Measurements from ENCODE around the gene SPATA13. TPM values are rescaled to one million over a fixed set of nuclear protein-coding genes. Genes with fewer than 3 reads are reported as not detected.
"Not testable (repeated sequence)": the region's sequence is repeated elsewhere in the genome, so short reads cannot be mapped to it uniquely, and the experiment has no call there.

The SPATA13 gene
- total RNA-seq, 4 donors from 2014 or later = 9.0 to 46.0 (median 18.7) TPM

DNA sequence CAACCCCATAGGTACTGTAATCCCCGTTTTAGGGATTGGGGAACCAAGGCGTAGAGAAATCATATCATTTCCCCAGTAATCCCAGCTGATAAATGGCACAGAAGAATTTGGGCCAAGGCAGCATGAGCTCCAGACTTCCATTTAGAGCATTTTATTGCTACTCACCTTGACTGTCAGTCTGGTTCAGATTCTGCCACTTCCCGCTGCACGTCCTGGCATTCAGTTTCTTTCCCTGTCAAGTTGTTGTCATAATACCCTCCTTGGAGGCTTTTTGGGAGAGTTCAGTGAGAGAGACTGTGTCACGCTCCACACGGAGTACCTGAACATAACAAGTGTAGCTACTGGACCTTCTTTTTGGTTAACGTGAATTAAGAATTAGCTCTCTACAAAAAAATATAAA lies 141.4 kb downstream of the SPATA13 start:
- no peak for DNase-seq (ENCODE audit: low spot score)
- ATAC-seq (ENCODE audit: low FRiP score) = no peak
- TF ChIP-seq, protein P1, sequence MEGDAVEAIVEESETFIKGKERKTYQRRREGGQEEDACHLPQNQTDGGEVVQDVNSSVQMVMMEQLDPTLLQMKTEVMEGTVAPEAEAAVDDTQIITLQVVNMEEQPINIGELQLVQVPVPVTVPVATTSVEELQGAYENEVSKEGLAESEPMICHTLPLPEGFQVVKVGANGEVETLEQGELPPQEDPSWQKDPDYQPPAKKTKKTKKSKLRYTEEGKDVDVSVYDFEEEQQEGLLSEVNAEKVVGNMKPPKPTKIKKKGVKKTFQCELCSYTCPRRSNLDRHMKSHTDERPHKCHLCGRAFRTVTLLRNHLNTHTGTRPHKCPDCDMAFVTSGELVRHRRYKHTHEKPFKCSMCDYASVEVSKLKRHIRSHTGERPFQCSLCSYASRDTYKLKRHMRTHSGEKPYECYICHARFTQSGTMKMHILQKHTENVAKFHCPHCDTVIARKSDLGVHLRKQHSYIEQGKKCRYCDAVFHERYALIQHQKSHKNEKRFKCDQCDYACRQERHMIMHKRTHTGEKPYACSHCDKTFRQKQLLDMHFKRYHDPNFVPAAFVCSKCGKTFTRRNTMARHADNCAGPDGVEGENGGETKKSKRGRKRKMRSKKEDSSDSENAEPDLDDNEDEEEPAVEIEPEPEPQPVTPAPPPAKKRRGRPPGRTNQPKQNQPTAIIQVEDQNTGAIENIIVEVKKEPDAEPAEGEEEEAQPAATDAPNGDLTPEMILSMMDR (IDR thresholded peaks at IDR 0.05) = no peak

DNA sequence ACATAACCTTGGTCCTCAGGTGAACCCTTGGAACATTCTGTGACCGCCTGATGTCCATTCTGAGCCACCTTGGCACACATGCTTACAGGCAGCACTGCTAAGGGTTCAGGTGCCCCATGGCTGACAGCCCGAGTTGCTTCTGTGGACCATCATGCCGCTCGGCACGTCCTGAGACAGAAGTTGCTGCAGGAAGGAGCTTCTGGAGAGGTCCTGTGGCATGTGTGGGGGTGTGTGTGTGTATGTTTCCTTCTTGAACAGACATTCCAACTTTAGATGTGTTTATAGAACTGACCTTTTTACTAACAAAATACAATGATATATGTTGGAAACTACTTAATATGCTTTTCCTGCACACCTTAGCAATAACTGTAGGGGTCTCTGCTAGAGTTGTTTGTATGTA lies 144.1 kb downstream of the SPATA13 start:
- TF ChIP-seq, protein P1 (IDR thresholded peaks at IDR 0.05) = no peak
- DNase-seq (ENCODE audit: low spot score) = no peak
- ATAC-seq (ENCODE audit: low FRiP score) = no peak

DNA sequence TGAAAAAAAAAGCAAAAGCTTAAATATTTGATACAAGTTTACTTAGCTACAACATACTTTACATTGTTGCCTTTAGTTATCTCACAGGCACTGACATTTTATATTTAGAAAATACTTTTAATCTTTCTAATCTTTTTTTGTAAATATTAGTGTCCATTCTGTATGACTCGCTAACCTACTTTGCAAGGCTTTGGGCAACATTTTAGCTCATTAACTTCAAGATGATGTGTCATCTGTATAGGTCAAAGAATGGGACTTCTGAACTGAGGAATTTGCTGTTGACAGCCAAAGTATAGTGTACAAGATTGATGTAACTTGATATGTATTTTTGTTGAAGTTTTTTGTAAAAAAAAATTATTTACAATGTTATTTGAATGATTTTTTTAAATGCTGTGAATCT lies 146.1 kb downstream of the SPATA13 start:
- TF ChIP-seq, protein P1 (IDR thresholded peaks at IDR 0.05) = no peak
- no peak for DNase-seq (ENCODE audit: low spot score)
- no peak for ATAC-seq (ENCODE audit: low FRiP score)

DNA sequence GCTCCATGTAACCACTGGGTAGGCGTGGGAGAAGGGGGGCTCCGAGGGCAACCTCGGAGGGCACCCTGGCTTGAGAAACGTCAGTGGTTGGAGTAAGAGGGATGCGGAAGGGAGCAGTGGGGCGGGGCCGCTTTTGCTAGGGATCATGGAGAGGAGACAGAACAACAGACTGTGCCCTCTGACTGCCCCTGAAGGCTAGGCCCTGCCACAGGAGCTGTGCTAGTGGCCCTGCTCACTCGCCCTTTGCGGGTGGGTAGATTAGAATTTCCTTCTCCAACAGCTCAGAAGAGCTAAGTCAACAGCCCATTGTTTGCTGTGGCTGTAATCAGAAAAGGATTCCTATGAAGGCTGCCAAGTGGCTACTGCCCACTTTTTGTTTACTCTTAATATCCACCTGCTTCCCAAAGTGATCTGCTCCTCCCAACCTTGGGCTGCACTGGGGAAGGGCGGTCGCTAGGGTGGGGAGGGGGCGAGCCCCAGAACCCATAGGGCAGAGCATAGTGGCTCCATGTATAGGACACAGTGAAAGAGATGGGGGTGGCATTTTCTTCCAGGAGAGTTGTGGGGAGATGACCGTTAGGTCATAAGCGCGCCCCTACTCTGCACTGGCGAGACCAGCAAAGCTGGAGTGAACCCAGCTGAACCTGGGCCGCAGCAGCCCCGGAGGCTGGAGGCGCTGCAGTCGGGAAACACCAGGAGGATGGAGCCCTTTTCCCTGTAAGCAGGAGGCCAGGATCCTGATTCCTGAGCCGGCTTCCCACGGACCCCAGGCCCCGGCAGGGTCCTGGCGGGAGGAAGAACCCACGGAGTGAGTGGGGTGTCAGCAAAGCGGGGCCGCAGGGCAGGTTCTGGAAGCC lies 146.9 kb downstream of the SPATA13 start:
- no peak for DNase-seq (ENCODE audit: low spot score)
- ATAC-seq (ENCODE audit: low FRiP score) = no peak
- TF ChIP-seq, protein P1 (IDR thresholded peaks at IDR 0.05) = no peak

DNA sequence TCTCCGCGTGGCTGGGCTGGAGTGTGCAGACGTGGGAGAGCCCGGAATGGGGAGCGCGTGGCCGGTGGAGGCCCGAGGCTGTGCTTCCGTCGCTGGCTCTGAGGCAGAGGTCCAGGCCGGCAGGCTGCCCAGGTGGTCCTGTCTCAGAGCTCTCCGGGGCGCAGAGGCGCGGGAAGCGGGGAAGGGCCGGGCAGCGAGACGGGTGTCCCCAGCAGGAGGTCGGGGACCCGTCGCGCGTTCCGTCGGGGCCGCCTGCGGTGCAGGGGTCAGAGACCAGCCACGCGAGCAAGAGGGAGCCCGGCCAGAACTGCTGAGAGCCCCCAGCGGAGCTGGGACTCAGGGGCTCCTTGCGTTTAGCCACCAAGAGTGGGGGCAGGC lies 147.5 kb downstream of the SPATA13 start:
- TF ChIP-seq, protein P1 (IDR thresholded peaks at IDR 0.05) = no peak
- ATAC-seq (ENCODE audit: low FRiP score) (no peak), DNase-seq (ENCODE audit: low spot score) (no peak)

DNA sequence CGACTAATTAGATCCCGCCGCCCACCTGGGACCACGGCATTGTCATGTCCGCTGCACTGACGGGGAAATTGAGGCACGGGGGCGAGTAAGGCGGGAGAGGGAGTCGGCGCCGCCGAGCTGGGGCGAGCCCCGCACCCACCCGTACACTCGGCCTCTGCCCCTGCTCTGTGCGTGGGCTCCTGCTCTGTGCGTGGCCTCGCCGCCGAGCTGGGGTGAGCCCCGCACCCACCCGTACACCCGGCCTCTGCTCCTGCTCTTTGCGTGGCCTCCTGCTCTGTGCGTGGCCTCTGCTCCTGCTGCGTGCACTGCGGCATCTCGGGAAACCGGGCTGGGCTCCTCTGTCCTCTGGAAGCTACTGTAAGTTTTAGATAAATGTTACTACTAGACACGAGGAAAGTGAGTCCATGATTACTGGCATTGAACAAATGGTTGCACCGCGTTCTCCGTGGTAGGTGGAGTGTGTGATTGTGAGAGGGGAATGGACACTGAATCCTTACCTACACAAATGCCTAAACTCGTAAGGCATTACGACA lies 148.0 kb downstream of the SPATA13 start:
- DNase-seq (ENCODE audit: low spot score) = no peak
- no peak for ATAC-seq (ENCODE audit: low FRiP score)
- TF ChIP-seq, protein P1 (IDR thresholded peaks at IDR 0.05) = no peak

DNA sequence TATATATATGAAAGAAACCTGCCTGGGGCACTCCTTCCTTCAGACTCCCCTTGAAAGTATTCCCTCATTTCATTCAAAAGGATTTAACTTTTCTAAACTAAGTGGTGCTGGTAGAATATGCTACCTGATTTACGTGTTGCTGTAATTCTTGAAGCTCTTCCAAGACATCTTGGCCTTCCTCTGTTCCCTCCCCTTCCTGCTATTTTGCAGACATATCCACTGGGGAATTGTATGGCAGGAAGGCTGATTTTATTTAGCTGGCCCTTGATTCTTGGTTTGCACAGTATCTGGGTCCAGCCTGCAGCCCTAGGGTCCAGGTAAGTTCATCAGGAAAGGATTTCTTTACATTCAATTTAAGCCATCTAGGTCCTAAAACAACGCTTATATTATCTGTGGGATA lies 148.8 kb downstream of the SPATA13 start, which contains the start of gene C1QTNF9:
TSS of gene C1QTNF9 (plus strand) at position 281 of the 400 bp plus-strand sequence. CDS start 6,424 bp downstream, outside the sequence.
- ATAC-seq (ENCODE audit: low FRiP score); DNase-seq (ENCODE audit: low spot score): not testable (repeated sequence)
